ENCODE measurements around the gene EVI5.
"Not testable (repeated sequence)": the region's sequence is repeated elsewhere in the genome, so short reads cannot be mapped to it uniquely, and the experiment has no call there.

Gene EVI5

DNA sequence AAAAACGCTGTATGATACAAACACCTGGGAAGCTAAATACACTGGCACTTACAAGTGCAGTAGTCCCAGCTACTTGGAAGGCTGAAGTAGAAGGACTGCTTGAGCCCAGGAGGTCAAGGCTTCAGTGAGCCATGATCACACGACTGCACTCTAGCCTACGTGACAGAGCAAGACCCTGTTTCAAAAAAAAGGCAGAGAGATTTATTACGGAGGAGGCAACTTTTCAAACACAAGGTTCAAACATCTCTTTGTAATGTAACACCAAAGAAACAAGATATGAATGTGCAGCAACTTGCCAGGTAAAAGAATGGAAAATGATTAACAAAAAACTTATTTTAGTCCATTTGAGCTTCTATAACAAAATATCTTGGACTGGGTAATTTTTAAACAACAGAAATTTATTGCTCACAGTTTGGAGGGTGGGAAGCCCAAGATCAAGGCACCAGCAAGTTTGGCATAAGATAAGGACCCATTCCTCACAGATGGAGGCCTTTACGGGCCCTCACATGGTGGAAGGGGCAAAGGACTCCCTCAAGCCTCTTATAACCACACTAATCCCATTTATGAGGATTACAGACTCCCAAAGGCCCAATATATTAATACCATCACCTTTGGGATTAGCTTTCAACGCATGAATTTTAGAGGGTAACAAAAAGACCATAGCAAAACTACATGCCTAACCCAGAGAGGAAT is 73.3 kb downstream of the EVI5 start:
- in situ Hi-C loops (cut with MboI; ENCODE audit: low pct_unique_long_range_greater_than_20kb, low sequenced_read_pairs) = no loop called here
- DNase-seq = no peak

DNA sequence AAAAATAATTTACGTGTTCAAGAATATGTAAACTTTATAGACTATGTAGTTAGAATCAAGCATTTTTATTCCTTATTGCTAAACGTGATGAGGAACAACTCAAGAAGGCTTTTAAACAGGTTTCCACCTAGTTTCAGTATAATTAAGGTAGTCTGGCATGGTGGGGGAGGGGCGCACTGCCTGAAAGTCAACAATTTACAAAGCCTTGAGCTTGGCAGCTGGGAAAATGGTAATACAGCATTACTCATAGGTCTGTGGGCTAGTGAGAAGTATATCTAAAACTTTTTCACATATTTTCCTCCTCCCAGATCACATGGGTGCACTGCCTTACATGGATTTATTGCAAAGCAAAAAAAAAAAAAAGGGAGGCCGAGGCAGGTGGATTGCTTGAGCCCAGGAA is 75.2 kb downstream of the EVI5 start:
- no peak for DNase-seq
- in situ Hi-C loops (cut with MboI; ENCODE audit: low pct_unique_long_range_greater_than_20kb, low sequenced_read_pairs) = no loop called here

DNA sequence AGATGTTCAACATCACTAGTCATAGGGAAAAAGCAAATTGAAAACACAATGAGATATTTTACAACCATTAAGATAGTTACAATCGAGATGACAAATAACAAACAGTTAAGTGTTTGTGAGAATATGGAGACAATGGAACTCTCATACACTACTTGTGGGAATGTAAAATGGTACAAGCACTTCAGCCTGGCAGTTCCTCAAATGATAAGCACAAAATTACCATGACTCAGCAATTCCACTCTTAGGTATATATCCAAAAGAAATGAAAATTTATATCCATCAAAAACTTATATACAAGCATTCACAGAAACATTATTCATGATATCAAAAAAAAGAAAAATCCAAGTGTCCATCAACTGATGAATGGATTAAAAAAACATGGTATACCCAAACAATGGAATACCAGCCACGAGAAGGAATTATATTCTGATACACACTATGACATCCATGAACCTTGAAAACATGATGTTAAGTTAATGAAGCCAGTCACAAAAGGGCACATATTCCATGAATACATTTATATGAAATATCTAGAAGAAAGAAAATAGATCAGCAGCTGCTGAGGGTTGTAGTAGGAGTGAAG is 76.4 kb downstream of the EVI5 start:
- in situ Hi-C loops (cut with MboI; ENCODE audit: low pct_unique_long_range_greater_than_20kb, low sequenced_read_pairs) = no loop called here
- DNase-seq = peak; percentile 29

DNA sequence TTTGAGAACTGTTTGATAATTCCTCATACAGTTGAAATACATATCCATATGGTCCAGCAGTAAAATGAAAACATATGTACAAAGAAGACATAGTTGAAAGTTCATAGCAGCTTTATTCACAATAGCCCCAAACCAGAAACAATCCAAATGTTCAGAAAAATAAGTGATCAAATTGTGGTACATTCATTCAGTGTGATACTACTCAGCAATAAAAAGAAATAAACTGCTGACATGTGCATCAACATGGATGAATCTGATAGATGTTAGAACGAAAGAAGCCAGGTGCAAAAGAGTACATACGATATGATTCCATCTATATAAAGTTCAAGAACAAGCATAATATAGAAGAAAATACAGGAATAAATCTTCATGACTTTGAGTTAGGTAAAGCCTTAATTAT is 77.2 kb downstream of the EVI5 start:
- in situ Hi-C loops (cut with MboI; ENCODE audit: low pct_unique_long_range_greater_than_20kb, low sequenced_read_pairs) = no loop called here
- no peak for DNase-seq

DNA sequence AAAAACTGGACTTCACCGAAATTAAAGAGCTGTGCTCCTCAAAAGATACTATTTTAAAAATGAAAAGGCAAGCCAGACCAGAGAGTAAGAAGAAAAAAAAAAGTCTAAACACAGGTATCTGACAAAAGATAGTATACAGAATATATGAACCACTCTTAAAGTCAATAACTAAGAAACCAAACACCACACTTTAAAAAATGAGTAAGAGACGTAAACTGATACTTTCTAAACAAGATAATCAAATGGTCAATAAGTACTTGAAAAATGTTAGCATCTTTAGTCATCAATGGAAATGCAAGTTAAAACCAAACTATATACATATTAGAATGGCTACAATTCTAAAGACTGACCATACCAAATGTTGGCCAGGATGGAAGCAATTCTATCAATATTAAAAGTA is 77.6 kb downstream of the EVI5 start:
- in situ Hi-C loops (cut with MboI; ENCODE audit: low pct_unique_long_range_greater_than_20kb, low sequenced_read_pairs) = no loop called here
- DNase-seq = no peak

DNA sequence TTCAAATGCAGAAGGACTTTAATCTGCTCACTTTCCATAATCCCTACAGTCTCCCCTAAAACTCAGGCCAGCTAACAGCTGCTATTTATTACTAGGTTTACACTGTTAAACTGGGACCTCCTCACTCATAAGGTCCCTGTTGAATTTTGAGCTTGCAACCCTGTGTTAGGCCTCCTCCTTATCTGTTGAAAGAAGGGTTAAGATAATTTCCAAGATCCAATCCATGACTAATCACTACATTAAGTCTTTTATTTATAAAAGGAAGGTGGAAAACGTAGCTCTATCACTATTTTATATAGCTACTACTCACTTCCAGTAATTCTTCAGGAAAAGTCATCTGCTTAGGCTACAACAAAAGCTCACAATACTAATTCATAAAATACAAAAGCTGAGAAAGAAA is 79.5 kb downstream of the EVI5 start:
- in situ Hi-C loops (cut with MboI; ENCODE audit: low pct_unique_long_range_greater_than_20kb, low sequenced_read_pairs) = no loop called here
- peak; percentile 38 for DNase-seq

DNA sequence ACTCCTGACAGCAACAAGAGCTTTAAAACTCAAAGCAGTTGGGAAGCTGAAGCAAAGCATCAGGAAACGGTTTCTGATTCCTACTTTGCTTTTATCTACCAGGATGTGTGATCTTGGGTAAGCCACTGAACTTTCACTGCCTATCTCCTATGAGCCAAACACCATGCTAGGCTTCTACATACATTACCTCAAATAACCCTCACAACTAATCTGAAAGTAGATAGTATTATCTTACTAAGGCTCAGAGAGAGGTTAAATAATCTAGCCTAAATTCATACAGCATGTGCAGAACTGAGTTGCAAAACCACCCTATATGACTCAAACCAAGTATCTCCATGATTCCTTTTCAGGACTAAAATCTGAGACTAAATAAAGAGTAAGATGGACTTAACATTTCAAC is 83.8 kb downstream of the EVI5 start:
- in situ Hi-C loops (cut with MboI; ENCODE audit: low pct_unique_long_range_greater_than_20kb, low sequenced_read_pairs) = no loop called here
- no peak for DNase-seq

DNA sequence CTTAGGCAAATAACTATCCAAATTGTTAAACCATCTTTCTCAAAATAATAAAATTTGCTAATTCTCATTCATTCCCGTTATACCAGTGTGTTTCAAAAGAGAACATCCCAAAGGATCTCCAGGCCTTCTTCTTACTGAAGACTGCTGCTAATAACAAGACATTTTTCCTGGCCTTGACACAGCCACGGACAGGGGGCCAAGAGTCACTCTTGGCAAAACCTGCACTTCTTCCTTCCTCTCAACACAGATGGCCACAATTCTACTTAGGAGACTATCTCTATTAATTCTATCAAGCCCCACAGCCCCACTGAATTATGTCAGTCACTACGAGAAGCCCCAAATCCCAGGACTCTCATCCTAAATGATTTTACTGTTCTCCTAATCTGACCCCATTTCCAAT is 86.0 kb downstream of the EVI5 start:
- in situ Hi-C loops (cut with MboI; ENCODE audit: low pct_unique_long_range_greater_than_20kb, low sequenced_read_pairs) = no loop called here
- DNase-seq = no peak

DNA sequence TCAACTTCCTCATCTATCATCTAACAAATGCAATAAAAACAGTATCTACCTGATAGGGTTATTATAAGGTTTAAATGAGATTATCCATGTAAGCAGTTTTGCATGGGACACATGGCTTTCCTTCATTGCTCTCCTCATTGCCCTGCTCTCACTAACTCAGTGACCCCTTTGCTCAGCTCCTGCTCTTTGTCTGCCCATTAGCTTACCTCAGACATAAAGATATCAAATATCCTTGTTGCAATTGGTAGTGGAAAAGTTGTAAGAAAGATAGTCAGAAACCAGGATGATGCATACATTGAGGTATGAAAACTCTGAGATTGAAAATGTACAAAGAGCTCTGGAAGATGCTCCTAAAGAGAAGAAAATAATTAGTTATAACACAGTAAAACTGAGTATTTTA is 89.8 kb downstream of the EVI5 start:
- no peak for DNase-seq
- in situ Hi-C loops (cut with MboI; ENCODE audit: low pct_unique_long_range_greater_than_20kb, low sequenced_read_pairs) = no loop called here

DNA sequence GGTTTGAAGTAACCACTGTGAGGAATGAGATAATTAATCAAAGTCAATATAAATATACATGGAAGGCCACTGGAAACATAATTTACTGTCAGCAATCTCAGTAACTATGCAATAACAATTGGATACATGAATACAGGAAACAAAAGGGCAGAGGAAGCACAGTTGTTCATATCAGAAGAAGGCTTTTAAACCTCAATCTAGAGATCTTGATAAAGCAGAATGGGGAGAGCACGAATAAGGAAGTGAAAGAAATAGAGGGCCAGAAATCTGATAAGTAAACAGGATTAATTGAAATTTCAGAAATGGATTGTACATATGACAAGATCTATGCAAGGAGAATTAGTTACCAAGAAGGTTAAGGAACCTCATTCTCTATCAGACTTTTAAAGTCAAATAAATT is 93.0 kb downstream of the EVI5 start:
- in situ Hi-C loops (cut with MboI; ENCODE audit: low pct_unique_long_range_greater_than_20kb, low sequenced_read_pairs) = no loop called here

DNA sequence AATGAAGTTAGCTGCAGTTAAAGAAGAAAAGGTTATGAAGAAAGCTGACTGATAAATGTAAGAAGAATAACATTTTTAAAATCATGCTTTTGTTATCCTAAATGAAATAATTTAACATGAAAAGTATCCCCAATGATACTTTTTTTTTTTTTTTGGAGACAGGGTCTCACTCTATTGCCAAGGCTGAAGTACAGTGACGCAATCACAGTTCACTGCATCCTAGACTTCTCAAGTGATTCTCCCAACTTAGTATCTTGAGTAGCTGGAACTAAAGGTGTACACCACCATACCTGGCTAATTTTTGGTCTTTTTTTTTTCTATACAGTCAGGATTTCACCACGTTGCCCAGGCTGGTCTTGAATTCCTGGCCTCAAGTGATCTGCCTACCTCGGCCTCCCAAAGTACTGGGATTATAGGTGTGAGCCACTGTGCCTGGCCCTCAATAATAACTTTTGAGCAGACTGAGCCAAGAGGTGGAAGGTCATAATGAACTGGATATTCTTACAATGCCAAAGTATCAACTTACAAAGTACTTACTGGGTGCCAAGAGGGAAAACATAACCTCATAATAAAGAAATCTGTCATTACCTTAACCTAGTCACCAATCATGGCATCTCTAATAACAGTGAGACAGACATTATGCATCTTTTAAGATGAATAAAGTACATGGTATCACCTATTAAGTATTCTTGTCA is 94.5 kb downstream of the EVI5 start:
- no peak for DNase-seq
- in situ Hi-C loops (cut with MboI; ENCODE audit: low pct_unique_long_range_greater_than_20kb, low sequenced_read_pairs) = no loop called here

More for the DNA sequence above, 93.0 kb downstream of the EVI5 start:
- DNase-seq = peak; percentile 34

DNA sequence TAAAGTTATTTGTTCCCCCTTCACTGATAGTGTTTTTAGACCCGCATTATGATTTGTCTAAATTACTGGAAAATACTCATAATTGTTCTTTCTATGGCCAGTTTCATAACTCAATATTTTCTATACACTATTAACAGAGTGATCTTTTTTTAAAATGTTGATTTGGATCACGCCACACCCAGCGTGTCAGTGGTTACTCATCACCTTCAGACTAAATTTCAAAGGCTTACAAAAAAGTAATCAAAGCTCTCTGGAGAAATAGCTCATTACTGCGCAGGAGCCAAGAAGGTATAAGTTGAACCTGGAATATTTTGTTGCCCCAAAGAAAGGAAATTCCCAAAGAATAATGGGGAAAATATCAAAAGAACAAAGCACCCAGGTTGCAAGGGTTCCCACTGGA is 104.9 kb downstream of the EVI5 start:
- DNase-seq = no peak
- in situ Hi-C loops (cut with MboI; ENCODE audit: low pct_unique_long_range_greater_than_20kb, low sequenced_read_pairs) = no loop called here

DNA sequence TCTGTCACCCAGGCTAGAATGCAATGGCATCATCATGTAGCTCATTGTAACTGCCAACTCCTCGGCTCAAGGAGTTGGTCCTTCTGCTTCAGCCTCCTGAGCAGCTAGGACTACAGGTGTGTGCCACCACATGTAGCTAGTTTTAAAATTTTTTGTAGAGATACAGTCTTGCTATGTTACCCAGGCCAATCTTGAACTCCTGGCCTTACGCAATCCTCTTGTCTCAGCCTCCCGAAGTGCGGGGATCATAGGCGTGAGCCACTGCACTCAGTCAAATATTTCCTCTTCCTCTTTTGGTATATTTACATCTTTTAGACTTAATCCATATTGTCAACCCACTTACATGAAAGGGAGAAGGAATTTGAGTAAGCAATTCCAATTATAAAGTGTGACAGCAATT is 121.1 kb downstream of the EVI5 start:
- in situ Hi-C loops (cut with MboI; ENCODE audit: low pct_unique_long_range_greater_than_20kb, low sequenced_read_pairs) = no loop called here
- peak; percentile 47 for DNase-seq

DNA sequence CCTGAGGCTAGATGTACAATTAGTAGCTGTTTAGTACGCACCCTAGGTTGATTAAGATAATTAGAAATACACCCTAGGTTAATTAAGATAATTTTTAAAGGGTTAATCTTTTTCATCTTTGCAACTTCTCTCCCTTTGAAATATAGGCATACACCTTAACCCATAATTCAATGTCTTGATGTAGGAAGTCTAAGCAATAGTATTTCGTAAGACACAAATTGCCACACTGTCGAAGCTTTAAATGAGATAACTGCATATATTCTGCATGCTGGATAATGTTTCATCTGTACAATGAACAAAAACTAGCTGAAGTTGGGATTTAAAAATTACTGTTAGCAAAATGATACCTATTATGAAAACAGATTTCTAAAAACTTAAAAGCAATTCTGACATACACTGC is 122.9 kb downstream of the EVI5 start:
- DNase-seq = no peak
- in situ Hi-C loops (cut with MboI; ENCODE audit: low pct_unique_long_range_greater_than_20kb, low sequenced_read_pairs) = no loop called here

DNA sequence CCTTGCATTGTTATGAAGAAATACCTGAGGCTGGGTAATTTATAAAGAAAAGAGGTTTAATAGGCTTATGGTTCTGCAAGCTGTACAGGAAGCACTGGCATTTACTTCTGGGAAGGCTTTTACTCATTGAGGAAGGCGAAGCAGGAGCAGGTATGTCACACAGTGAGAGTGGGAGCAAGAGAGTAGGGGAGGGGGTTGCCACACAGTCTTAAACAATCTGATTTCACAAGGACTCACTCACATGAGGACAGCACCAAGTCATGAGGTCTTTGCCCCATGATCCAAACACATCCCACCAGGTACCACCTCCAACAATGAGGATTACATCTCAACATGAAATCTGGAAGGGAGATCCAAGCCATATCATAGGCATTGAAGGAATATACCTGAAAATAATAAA is 127.2 kb downstream of the EVI5 start:
- no peak for DNase-seq
- in situ Hi-C loops (cut with MboI; ENCODE audit: low pct_unique_long_range_greater_than_20kb, low sequenced_read_pairs) = no loop called here

DNA sequence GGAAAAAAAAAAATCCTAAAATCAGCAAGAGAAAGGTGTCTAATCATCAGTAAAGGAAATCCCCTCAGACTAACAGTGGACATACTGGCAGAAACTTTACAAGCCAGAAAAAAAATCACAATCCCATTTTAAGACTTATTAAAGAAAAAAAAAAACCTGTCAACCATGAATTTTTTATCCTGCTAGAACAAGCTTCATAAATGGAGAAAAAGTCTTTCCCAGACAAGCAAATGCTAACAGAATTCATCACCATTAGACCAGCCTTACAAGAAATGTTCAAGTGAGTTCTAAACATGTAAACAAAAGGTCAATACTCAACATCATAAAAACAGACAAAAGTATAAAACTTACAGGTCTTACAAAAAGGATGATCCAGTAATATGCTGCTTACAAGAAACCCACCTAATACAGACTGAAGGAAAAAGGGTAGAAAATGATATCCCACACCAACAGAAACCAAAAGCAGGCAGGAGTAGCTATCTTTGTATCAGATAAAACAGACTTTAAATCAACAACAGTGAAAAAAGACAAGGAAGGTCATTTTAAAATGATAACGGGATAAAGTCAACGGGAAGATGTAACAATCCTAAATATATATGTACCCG is 129.6 kb downstream of the EVI5 start:
- no peak for DNase-seq
- in situ Hi-C loops (cut with MboI; ENCODE audit: low pct_unique_long_range_greater_than_20kb, low sequenced_read_pairs) = no loop called here

DNA sequence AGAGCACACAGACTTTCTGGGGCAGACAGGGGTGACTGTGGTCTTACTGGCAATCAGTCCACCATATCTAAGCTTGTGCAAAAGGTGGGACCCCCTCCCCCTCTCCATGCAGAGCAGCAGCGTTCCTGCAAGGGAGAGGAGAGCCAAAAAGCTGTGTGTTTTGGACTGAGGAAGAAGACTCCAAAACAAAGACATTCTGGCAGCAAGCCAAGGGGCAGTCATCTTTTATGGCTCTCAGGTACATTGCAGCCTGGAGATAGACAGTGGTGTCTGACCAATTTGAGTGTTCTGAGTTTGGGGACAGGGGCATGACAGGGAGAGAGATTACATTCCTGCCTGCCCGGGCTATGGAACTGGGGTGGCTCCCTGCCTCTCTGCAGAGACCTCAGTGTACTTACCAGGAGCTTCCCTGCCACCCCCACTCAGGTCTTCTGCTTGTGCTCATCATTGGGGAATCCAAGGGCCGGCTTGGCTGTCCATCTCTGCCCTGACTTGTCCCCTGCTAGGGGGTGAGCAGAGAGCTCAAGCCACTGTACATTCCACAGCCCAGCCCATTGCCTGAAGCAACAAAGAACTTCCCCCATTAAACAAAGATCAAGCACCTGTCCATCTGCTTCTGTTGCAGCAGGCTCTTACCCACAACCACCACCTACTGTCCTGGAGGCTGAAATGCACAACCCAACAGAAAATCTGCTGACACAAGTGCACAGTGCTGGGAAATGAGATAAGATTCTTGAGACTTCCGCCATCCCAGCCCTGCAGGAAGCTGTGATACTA is 131.1 kb downstream of the EVI5 start:
- DNase-seq = peak; percentile 13
- in situ Hi-C loops (cut with MboI; ENCODE audit: low pct_unique_long_range_greater_than_20kb, low sequenced_read_pairs) = no loop called here

DNA sequence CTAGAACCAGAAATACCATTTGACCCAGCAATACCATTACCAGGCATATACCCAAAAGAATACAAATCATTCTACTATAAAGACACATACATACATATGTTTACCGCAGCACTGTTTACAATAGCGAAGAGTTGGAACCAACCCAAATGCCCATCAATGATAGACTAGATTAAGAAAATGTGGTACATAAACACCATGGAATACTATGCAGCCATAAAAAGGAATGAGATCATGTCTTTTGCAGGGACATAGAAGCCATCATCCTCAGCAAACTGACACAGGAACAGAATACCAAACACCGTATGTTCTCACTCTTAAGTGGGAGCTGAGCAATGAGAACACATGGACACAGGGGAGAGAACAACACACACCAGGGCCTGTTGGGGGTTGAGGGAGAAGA is 144.2 kb downstream of the EVI5 start:
- DNase-seq; in situ Hi-C loops (cut with MboI; ENCODE audit: low pct_unique_long_range_greater_than_20kb, low sequenced_read_pairs): not testable (repeated sequence)

DNA sequence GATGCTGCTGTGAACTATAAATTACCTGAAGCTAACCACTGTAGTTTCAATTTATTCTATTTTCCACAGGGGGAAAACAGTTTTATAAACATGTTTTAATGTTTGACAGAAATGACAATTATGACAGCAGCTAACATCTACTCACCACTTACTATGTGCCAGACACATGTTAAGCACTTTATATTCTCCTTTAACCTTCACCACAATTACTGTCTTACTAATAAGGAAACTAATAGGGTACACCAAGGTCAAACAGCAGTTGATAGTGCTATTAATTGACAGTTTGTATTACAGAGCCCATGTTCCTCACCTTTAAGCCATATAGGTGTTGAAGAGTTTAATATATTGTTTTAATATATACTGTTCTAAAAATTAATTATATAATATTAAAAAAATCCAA is 146.4 kb downstream of the EVI5 start:
- DNase-seq = no peak
- in situ Hi-C loops (cut with MboI; ENCODE audit: low pct_unique_long_range_greater_than_20kb, low sequenced_read_pairs) = no loop called here

DNA sequence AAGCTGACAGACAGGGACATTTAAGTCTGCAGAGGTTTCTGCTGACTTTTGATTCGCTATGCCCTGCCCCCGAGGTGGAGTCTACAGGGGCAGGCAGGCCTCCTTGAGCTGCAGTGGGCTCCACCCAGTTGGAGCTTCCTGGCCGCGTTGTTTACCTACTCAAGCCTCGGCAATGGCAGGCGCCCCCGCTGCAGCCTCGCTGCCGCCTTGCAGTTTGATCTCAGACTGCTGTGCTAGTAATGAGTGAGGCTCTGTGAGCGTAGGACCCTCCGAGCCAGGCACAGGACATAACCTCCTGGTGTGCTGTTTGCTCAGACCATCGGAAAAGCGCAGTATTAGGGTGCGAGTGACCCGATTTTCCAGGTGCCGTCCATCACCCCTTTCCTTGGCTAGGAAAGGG is 149.7 kb downstream of the EVI5 start:
- in situ Hi-C loops (cut with MboI; ENCODE audit: low pct_unique_long_range_greater_than_20kb, low sequenced_read_pairs); DNase-seq: not testable (repeated sequence)

Measured in KBM-7 (cell line).